Caco-2 (cell line): ENCODE data around the gene HNF1B. TPM values are rescaled to one million over a fixed set of nuclear protein-coding genes. Genes with fewer than 3 reads are reported as not detected.
"Not testable (repeated sequence)": the region's sequence is repeated elsewhere in the genome, so short reads cannot be mapped to it uniquely, and the experiment has no call there.

Source experiments
- BruUV-seq: library from RNA; stranded (reverse); fragments of 400-500 nt; replicated peaks from 2 replicates; lab custom pipeline; 2021; lab: Mats Ljungman, UMichigan
- CTCF ChIA-PET: fragments of 300-600 bp; sonication (Branson Sonifier 250); formaldehyde crosslinking; loops from one replicate; lab custom pipeline; 2022; ENCODE audit warnings: antibody characterized with exemption; lab: Charles Lee
- POLR2A ChIA-PET: fragments of 300-600 bp; sonication (Branson Sonifier 250); formaldehyde crosslinking; loops from one replicate; lab custom pipeline; 2022; ENCODE audit warnings: antibody characterized with exemption; lab: Charles Lee
- DNase-seq, 2 experiments: peaks; one replicate each; pipeline versions ENCODE4 v3.0.0 to v3.0.0-alpha.2; 2020 to 2022
- H3K27me3 ChIP-seq: replicated peaks from 2 replicates; pipeline ENCODE4 v1.6.0; 2011; ENCODE audit warnings: low read length; ENCODE audit not compliant: control insufficient read depth, insufficient read depth
- H3K36me3 ChIP-seq: 2 replicates; pipeline ENCODE4 v1.5.1; 2011; ENCODE audit warnings: low read length; ENCODE audit not compliant: control insufficient read depth, insufficient read depth
- H3K4me1 ChIP-seq: fragments of 250-450 bp; sonication (Bioruptor Pico); 2 replicates; pipeline ENCODE4 v1.5.1; 2020; ENCODE audit warnings: mild to moderate bottlenecking
- H3K4me3 ChIP-seq: 2 replicates; pipeline ENCODE4 v1.5.1; 2011; ENCODE audit warnings: low read depth, mild to moderate bottlenecking, control low read depth, low read length
- H3K9me3 ChIP-seq: fragments of 250-450 bp; sonication (Bioruptor Pico); 2 replicates; pipeline ENCODE4 v1.5.1; 2020; ENCODE audit warnings: mild to moderate bottlenecking, moderate library complexity
- H3K27ac Mint-ChIP-seq: one replicate; pipeline ENCODE4 v1.8.0; 2022; ENCODE audit warnings: mixed read lengths; ENCODE audit not compliant: unreplicated experiment
- H3K27me3 Mint-ChIP-seq: one replicate; pipeline ENCODE4 v1.8.0; 2022; ENCODE audit warnings: mixed read lengths; ENCODE audit not compliant: insufficient read depth, unreplicated experiment
- H3K36me3 Mint-ChIP-seq: one replicate; pipeline ENCODE4 v1.8.0; 2022; ENCODE audit warnings: mild to moderate bottlenecking, mixed read lengths; ENCODE audit not compliant: insufficient read depth, unreplicated experiment
- H3K4me1 Mint-ChIP-seq: one replicate; pipeline ENCODE4 v1.8.0; 2022; ENCODE audit warnings: low read depth, mixed read lengths; ENCODE audit not compliant: unreplicated experiment
- H3K4me3 Mint-ChIP-seq: one replicate; pipeline ENCODE4 v1.8.0; 2022; ENCODE audit warnings: mild to moderate bottlenecking, moderate library complexity, mixed read lengths; ENCODE audit not compliant: unreplicated experiment
- H3K9me3 Mint-ChIP-seq: one replicate; pipeline ENCODE4 v1.8.0; 2022; ENCODE audit warnings: mixed read lengths; ENCODE audit not compliant: unreplicated experiment
- intact Hi-C: fragments of 100-400 bp; cut with micrococcal nuclease; formaldehyde crosslinking; loops from one replicate; pipeline ENCODE4 v1.10.0; 2022; ENCODE audit not compliant: unreplicated experiment
- total RNA-seq: library from RNA; stranded (reverse); gene quantifications from 2 replicates; pipeline ENCODE4 v1.2.3, GENCODE V29; 2022
- TF ChIP-seq, protein P1 (sequence below), 2 experiments: fragments of 200-600 bp in 1 of 2; IDR thresholded peaks; 1 replicate in 1 of 2; 2 replicates in 1 of 2; pipeline versions ENCODE4 v1.5.1 to v1.8.0; 2011 to 2022; ENCODE audit warnings: antibody characterized with exemption in 1 of 2, control low read depth in 1 of 2, inconsistent platforms in 1 of 2, low read depth in 1 of 2, low read length in 1 of 2, mild to moderate bottlenecking in 1 of 2, moderate library complexity in 1 of 2; ENCODE audit not compliant: insufficient read depth in 1 of 2, severe bottlenecking in 1 of 2, unreplicated experiment in 1 of 2

The HNF1B gene
- total RNA-seq, 1 experiment from 2014 or later = 36.9 TPM

DNA sequence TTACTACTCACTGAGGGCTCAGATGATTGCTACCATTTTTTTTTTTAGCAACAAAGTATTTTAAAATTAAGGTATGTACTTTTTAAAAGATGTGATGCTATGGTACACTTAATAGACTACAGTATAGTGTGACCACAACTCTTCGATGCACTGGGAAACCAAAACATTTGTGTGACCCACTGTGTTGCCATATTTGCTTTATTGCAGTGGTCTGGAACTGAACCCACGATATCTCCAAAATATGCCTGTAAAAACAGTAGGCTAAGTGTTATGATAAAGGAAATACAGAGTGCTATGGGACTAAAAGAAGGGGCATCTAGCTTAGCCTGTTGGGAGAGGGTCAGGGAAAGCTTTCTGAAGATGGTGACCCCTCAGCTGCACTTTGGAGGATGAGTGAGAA lies 41.6 kb upstream of the HNF1B start:
- no peaks in the 10 kb centered on the region for H3K36me3 Mint-ChIP-seq
- TF ChIP-seq, protein P1, sequence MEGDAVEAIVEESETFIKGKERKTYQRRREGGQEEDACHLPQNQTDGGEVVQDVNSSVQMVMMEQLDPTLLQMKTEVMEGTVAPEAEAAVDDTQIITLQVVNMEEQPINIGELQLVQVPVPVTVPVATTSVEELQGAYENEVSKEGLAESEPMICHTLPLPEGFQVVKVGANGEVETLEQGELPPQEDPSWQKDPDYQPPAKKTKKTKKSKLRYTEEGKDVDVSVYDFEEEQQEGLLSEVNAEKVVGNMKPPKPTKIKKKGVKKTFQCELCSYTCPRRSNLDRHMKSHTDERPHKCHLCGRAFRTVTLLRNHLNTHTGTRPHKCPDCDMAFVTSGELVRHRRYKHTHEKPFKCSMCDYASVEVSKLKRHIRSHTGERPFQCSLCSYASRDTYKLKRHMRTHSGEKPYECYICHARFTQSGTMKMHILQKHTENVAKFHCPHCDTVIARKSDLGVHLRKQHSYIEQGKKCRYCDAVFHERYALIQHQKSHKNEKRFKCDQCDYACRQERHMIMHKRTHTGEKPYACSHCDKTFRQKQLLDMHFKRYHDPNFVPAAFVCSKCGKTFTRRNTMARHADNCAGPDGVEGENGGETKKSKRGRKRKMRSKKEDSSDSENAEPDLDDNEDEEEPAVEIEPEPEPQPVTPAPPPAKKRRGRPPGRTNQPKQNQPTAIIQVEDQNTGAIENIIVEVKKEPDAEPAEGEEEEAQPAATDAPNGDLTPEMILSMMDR (IDR thresholded peaks at IDR 0.05; ENCODE audit: insufficient read depth in 1 of 2, low read depth in 1 of 2, low read length in 1 of 2, severe bottlenecking in 1 of 2, unreplicated experiment in 1 of 2) = no peak
- no peaks in the 10 kb centered on the region for H3K36me3 ChIP-seq
- H3K27ac Mint-ChIP-seq = no peak overlapping the region
- ChIA-PET CTCF (interaction anchor here (1.3 kb wide), 1 partner anchor 30 kb away, joined by 5 read pairs; no protein-coding TSS in a partner anchor), POLR2A (no interaction called here)
- no peak for DNase-seq
- H3K27me3 Mint-ChIP-seq = peaks cover 3% of the 10 kb centered on the region
- H3K9me3 Mint-ChIP-seq = no peaks in the 10 kb centered on the region
- H3K9me3 ChIP-seq = no peaks in the 10 kb centered on the region
- H3K4me1 ChIP-seq = peaks cover 6% of the 10 kb centered on the region
- H3K27me3 ChIP-seq = no peaks in the 10 kb centered on the region
- intact Hi-C loops = no loop called here
- H3K4me3 Mint-ChIP-seq = no peak overlapping the region
- no TSS peak for BruUV-seq
- H3K4me3 ChIP-seq = no peak overlapping the region
- peaks cover 6% of the 10 kb centered on the region for H3K4me1 Mint-ChIP-seq

GRCh38 chr17:37782460-37782859 lies 37.6 kb upstream of the HNF1B start:
- H3K4me3 ChIP-seq, H3K9me3 ChIP-seq, H3K4me1 Mint-ChIP-seq, H3K27me3 Mint-ChIP-seq, H3K27ac Mint-ChIP-seq, H3K27me3 ChIP-seq, H3K4me3 Mint-ChIP-seq, BruUV-seq, H3K9me3 Mint-ChIP-seq, H3K36me3 ChIP-seq, H3K36me3 Mint-ChIP-seq, intact Hi-C loops, H3K4me1 ChIP-seq, POLR2A ChIA-PET, DNase-seq: not testable (repeated sequence)
- CTCF ChIA-PET = interaction anchor here (0.6 kb wide), 1 partner anchor 285 kb away, joined by 3 read pairs; no protein-coding TSS in a partner anchor

- Histone ChIP-seq H3K9me3 (no peaks in the 10 kb centered on the region), H3K4me1 (no peaks in the 10 kb centered on the region), H3K4me3 (no peak overlapping the region), H3K36me3 (no peaks in the 10 kb centered on the region), H3K27me3 (no peaks in the 10 kb centered on the region)
- Mint-ChIP-seq H3K9me3 (no peaks in the 10 kb centered on the region), H3K36me3 (no peaks in the 10 kb centered on the region), H3K27me3 (peaks cover 3% of the 10 kb centered on the region), H3K4me1 (no peaks in the 10 kb centered on the region), H3K4me3 (no peak overlapping the region), H3K27ac (no peak overlapping the region)
- intact Hi-C loops = no loop called here
- ChIA-PET CTCF (interaction anchor here (1.9 kb wide), 1 partner anchor 35 kb away, joined by 12 read pairs; no protein-coding TSS in a partner anchor), POLR2A (no interaction called here)
- TF ChIP-seq, protein P1 (IDR thresholded peaks at IDR 0.05; ENCODE audit: insufficient read depth in 1 of 2, low read depth in 1 of 2, low read length in 1 of 2, severe bottlenecking in 1 of 2, unreplicated experiment in 1 of 2) = no peak
- BruUV-seq = no TSS peak
- DNase-seq = no peak
These were observed 36.6 kb upstream of the HNF1B start for GRCh38 chr17:37781451-37781850.
